Measurements from ENCODE around the gene CPLX1.
"Not testable (repeated sequence)": the region's sequence is repeated elsewhere in the genome, so short reads cannot be mapped to it uniquely, and the experiment has no call there.

CPLX1 gene

GRCh38 chr4:789571-790465 lies 36.1 kb downstream of the CPLX1 start:
- no peak for DNase-seq

GRCh38 chr4:788636-789297 lies 37.2 kb downstream of the CPLX1 start:
- no peak for DNase-seq

- DNase-seq, result no peak
Measured at GRCh38 chr4:788006-788635, 37.8 kb downstream of the CPLX1 start.

GRCh38 chr4:787561-787981 lies 38.4 kb downstream of the CPLX1 start:
- DNase-seq, result no peak

GRCh38 chr4:786861-787300 lies 39.0 kb downstream of the CPLX1 start:
- DNase-seq, result no peak

- no peak for DNase-seq
Measured at GRCh38 chr4:786074-786741, 39.7 kb downstream of the CPLX1 start.

GRCh38 chr4:785332-786073 lies 40.4 kb downstream of the CPLX1 start:
- no peak for DNase-seq

- no peak for DNase-seq
Measured at GRCh38 chr4:784401-785331, 41.3 kb downstream of the CPLX1 start.

- DNase-seq, result peak; percentile 100
Measured at GRCh38 chr4:781493-782216, 44.3 kb downstream of the CPLX1 start.

- DNase-seq, result no peak
Measured at GRCh38 chr4:780716-781492, 45.0 kb downstream of the CPLX1 start.

GRCh38 chr4:780255-780654 lies 45.7 kb downstream of the CPLX1 start:
- not testable (repeated sequence) for DNase-seq

GRCh38 chr4:779555-779954 lies 46.4 kb downstream of the CPLX1 start:
- no peak for DNase-seq

- DNase-seq, result no peak
Measured at GRCh38 chr4:777520-778262, 48.2 kb downstream of the CPLX1 start.

GRCh38 chr4:776743-777441 lies 49.0 kb downstream of the CPLX1 start:
- no peak for DNase-seq

- not testable (repeated sequence) for DNase-seq
Measured at GRCh38 chr4:775485-775884, 50.4 kb downstream of the CPLX1 start.

- DNase-seq, result not testable (repeated sequence)
Measured at GRCh38 chr4:774419-775092, 51.4 kb downstream of the CPLX1 start.

- no peak for DNase-seq
Measured at GRCh38 chr4:773214-773613, 52.7 kb downstream of the CPLX1 start.

- no peak for DNase-seq
Measured at GRCh38 chr4:772776-773175, 53.2 kb downstream of the CPLX1 start.
